ENCODE results near the gene TUB.

Gene TUB

DNA sequence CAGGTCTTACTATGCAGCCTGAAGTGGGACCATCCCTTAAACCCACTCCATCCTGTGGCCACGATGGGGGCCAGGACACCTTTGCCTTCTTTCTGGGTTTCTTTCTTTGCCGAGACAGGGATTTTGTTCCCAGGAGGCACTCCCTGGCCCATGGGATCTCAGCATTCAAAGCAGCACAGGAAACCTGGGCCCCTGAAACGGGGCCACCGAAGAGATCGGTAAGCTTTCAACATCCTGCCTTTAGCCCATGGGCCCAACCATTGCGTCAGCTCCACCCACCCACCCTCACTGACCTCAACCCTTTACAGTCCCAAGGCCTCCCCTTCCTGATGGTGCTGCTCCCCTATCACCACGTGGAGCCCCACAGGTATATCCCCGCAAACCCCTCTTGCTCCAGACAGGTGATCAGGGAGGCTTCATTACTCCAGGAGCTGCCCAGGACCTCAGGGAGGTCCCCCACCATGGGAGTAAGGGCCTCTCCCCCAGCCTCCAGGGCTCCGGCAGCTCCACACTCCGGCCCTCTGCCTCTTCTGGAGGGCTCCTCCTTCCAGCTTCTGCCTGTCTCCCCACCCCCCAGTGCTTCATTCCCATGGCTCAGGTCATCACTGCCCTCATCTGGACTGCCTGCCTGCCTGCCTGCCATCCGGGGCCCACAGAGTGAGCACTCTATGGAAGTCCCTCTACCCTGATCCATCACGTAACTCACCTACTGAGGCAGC is 42.0 kb upstream of the TUB start:
- no peak for TF ChIP-seq ZNF274 (IDR thresholded peaks at IDR 0.05; ENCODE audit: low read depth, low read length)
- no peak overlapping the region for H3K4me3 ChIP-seq (ENCODE audit: low read length)

- no peak for TF ChIP-seq ZNF274 (IDR thresholded peaks at IDR 0.05; ENCODE audit: low read depth, low read length)
- H3K4me3 ChIP-seq (ENCODE audit: low read length): no peak overlapping the region
Measured at GRCh38 chr11:8039530-8040260, 41.3 kb upstream of the TUB start.

GRCh38 chr11:8040261-8040920 is 40.6 kb upstream of the TUB start:
- H3K4me3 ChIP-seq (ENCODE audit: low read length): no peak overlapping the region
- no peak for TF ChIP-seq ZNF274 (IDR thresholded peaks at IDR 0.05; ENCODE audit: low read depth, low read length)

DNA sequence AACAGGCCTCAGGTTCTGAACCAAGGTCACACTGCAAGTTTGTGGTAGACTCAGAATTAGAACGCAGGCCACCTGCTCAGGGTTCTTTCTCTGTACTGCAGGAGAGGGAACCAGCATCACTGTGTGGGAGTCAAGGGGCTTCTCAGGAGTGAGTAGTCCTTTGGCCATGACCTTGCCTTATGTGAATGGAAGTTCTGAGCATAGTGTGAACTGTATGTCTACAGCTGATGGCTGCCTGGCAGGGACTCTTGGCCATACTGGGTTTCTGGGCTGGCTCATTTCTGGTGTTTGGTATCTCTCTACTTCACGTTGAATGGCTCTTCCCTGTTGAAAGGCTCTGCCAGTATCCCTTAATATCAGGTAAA is 40.1 kb upstream of the TUB start:
- no peak overlapping the region for H3K4me3 ChIP-seq (ENCODE audit: low read length)
- TF ChIP-seq ZNF274 (IDR thresholded peaks at IDR 0.05; ENCODE audit: low read depth, low read length): no peak

GRCh38 chr11:8041576-8041975 is 39.4 kb upstream of the TUB start:
- H3K4me3 ChIP-seq (ENCODE audit: low read length): no peak overlapping the region
- no peak for TF ChIP-seq ZNF274 (IDR thresholded peaks at IDR 0.05; ENCODE audit: low read depth, low read length)

DNA sequence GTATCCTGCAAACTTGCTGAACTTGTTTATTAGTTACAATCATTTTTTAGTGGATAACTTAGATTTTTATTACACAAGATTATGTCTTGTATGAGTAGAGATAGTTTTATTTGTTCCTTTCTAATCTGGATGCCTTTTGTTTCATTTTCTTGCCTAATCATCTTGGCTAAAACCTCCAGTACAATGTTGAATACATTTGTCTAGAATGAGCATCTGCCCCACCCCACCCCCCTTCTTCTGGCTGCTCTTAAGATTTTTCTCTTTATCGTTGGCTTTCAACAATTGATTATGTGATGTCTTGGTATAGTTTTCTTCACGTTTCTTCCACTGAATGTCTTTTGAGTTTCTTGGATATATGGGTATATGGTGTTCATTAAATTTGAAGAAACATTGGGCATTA is 37.3 kb upstream of the TUB start:
- TF ChIP-seq ZNF274 (IDR thresholded peaks at IDR 0.05; ENCODE audit: low read depth, low read length): no peak
- H3K4me3 ChIP-seq (ENCODE audit: low read length): no peak overlapping the region

GRCh38 chr11:8045839-8046238 is 35.2 kb upstream of the TUB start:
- TF ChIP-seq ZNF274 (IDR thresholded peaks at IDR 0.05; ENCODE audit: low read depth, low read length): no peak
- no peak overlapping the region for H3K4me3 ChIP-seq (ENCODE audit: low read length)

DNA sequence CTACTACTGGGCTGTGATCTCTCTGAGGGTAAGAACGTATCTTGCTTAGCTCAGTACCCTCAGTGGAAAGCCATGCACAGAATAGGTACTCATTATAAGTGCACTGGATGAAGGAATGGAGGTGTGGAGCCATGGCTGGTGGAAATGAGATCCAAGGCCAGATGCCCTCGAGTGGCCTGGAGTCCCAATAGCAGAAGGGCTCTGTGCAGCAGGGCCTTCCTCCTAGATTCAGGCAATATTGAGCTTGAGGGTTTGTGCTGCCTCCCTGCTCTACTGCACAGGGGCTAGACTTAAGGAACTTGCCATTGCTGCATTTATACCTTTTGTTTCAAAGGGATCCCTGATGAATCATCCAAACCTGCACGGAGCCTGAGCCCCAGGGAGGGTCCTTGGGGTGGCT is 33.6 kb upstream of the TUB start:
- H3K4me3 ChIP-seq (ENCODE audit: low read length): no peak overlapping the region
- no peak for TF ChIP-seq ZNF274 (IDR thresholded peaks at IDR 0.05; ENCODE audit: low read depth, low read length)

- no peak overlapping the region for H3K4me3 ChIP-seq (ENCODE audit: low read length)
- TF ChIP-seq ZNF274 (IDR thresholded peaks at IDR 0.05; ENCODE audit: low read depth, low read length): no peak
Measured at GRCh38 chr11:8049084-8049483, 31.9 kb upstream of the TUB start.

- no peak for TF ChIP-seq ZNF274 (IDR thresholded peaks at IDR 0.05; ENCODE audit: low read depth, low read length)
- no peak overlapping the region for H3K4me3 ChIP-seq (ENCODE audit: low read length)
Measured at GRCh38 chr11:8055091-8055835, 25.7 kb upstream of the TUB start.

DNA sequence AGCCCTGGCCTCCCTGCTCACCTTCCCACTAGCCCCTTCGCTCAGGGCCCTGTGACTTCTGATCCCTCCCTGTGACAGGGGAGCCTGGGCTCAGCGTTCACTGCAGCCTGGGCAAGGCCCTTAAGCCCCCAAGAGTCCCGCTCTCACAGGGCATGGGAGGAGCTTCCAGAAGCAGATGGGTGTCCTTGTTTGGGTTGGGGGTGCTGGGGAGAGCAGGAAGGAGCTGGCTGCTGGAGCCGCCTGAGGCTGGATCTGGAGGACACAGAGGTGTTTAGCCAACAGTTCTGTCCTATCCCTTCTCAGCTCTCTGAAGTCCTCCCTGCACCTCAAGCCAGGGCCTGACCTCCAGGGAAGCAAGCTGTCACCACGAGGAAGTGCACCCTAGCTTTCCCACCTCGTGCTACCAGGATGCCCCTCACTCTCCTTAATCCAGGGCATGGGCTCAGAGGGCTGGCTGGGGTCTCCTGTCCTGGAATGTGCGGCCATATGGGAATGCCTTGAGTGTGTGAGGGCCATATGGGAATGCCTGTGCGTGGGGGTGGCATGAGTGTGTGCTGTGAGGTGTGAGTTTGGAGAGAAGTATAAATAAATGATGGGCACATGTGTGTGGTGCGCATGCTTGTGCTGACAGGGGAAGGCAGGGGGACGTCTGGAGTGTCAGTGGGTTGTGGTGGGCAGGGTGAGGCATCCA is 25.0 kb upstream of the TUB start:
- H3K4me3 ChIP-seq (ENCODE audit: low read length): no peak overlapping the region
- TF ChIP-seq ZNF274 (IDR thresholded peaks at IDR 0.05; ENCODE audit: low read depth, low read length): no peak

- no peak for TF ChIP-seq ZNF274 (IDR thresholded peaks at IDR 0.05; ENCODE audit: low read depth, low read length)
- H3K4me3 ChIP-seq (ENCODE audit: low read length): no peak overlapping the region
Measured at GRCh38 chr11:8056810-8057463, 24.1 kb upstream of the TUB start.

DNA sequence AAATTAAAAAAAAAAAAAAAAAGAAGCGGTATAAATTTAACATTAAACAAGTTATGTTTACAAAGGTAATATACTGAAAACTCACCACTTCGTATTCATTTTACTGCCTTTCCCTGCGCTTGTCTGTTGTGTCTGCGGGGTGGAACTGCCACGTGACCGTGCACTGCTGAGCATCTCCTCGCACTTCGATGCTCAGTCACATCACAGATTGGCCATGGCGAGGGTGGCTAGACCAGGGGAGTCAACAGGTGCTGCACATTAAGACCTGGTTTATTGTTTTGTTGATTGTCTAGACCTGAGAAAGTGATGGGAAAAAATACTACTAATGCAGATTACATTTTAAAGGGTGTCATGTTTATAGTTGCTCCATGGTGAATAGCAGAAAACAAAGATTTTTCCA is 22.8 kb upstream of the TUB start:
- TF ChIP-seq ZNF274 (IDR thresholded peaks at IDR 0.05; ENCODE audit: low read depth, low read length): no peak
- no peak overlapping the region for H3K4me3 ChIP-seq (ENCODE audit: low read length)
